Ishikawa (cell line): ENCODE measurements around the gene ADCY10.

Experiments
- CEBPB ChIP-seq: IDR thresholded peaks from 2 replicates; pipeline ENCODE4 v1.6.1; 2012
- CREB1 ChIP-seq: IDR thresholded peaks from 2 replicates; pipeline ENCODE4 v1.6.1; 2012; ENCODE audit warnings: low read depth
- EGR1 ChIP-seq: IDR thresholded peaks from 2 replicates; pipeline ENCODE4 v1.6.1; 2012
- EP300 ChIP-seq: IDR thresholded peaks from 2 replicates; pipeline ENCODE4 v1.6.1; 2012; ENCODE audit warnings: borderline replicate concordance
- FOXM1 ChIP-seq: IDR thresholded peaks from 2 replicates; pipeline ENCODE4 v1.6.1; 2012; ENCODE audit warnings: low read depth, borderline replicate concordance
- NFIC ChIP-seq: IDR thresholded peaks from 2 replicates; pipeline ENCODE4 v1.6.1; 2012
- RAD21 ChIP-seq: IDR thresholded peaks from 2 replicates; pipeline ENCODE4 v1.6.1; 2012; ENCODE audit warnings: low read depth
- TAF1 ChIP-seq: IDR thresholded peaks from 2 replicates; pipeline ENCODE4 v1.6.1; 2012; ENCODE audit warnings: low read depth, mild to moderate bottlenecking
- TCF12 ChIP-seq: IDR thresholded peaks from 2 replicates; pipeline ENCODE4 v1.6.1; 2012; ENCODE audit warnings: low read depth
- TEAD4 ChIP-seq: IDR thresholded peaks from 2 replicates; pipeline ENCODE4 v1.6.1; 2012
- YY1 ChIP-seq: IDR thresholded peaks from 2 replicates; pipeline ENCODE4 v1.6.1; 2012; ENCODE audit warnings: low read depth
- ZBTB7A ChIP-seq: IDR thresholded peaks from 2 replicates; pipeline ENCODE4 v1.6.1; 2012; ENCODE audit warnings: low read depth
- TF ChIP-seq, protein P1 (sequence below): IDR thresholded peaks from 2 replicates; pipeline ENCODE4 v1.6.1; 2012
- TF ChIP-seq, protein P2 (sequence below): IDR thresholded peaks from 2 replicates; pipeline ENCODE4 v1.6.1; 2012
- TF ChIP-seq, protein P3 (sequence below): IDR thresholded peaks from 2 replicates; pipeline ENCODE4 v1.6.1; 2012; ENCODE audit warnings: low read depth, mild to moderate bottlenecking

The ADCY10 gene

DNA sequence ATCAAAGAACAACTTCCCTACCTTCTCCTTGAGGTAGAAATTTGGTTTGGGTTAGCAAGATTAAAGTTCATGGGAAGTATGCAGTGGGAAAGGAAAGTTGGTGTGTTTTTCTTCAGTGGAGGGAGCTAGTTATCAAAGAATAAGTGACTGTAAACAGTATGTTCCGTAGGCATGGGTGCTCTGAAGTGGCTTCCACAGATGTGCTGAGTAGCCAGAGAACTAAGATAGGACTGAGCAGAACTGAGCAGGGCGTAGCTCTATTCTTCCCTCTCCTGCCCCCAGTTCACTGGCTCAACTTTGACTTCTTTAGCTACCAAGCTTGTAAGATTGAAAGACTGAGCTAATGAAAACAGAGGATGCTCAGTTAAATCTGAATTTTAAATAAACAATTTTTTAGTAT lies 3.4 kb downstream of the ADCY10 start:
- no peak for TF ChIP-seq CREB1
- TF ChIP-seq, protein P1, sequence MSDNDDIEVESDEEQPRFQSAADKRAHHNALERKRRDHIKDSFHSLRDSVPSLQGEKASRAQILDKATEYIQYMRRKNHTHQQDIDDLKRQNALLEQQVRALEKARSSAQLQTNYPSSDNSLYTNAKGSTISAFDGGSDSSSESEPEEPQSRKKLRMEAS = no peak

DNA sequence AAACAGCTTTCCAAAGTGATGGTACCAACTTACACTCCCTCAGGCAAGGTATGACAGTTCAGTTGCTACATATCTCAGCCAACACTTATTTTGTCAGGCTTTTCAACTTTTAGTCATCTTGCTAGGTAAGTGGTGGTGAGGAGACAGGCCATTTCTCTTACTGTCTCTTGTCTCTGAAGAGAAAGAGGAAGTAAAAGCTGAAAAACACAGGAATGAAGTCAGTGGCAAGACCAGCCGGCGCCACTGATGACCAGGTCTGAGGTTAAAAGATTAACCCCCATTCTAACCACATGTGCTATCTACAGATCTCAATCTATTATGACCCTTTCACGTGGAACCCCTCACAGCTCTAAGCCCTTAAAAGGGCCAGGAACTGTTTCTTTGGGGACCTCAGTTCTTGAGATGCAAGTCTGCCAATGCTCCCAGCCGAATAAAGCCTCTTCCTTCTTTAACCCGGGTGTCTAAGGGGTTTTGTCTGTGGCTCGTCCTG lies 4.2 kb downstream of the ADCY10 start:
- TF ChIP-seq TEAD4 (no peak), EP300 (no peak), NFIC (no peak), ZBTB7A (no peak), RAD21 (no peak), EGR1 (no peak), CREB1 (no peak), YY1 (no peak), CEBPB (no peak), TAF1 (no peak), FOXM1 (no peak), TCF12 (no peak)
- TF ChIP-seq, protein P2, sequence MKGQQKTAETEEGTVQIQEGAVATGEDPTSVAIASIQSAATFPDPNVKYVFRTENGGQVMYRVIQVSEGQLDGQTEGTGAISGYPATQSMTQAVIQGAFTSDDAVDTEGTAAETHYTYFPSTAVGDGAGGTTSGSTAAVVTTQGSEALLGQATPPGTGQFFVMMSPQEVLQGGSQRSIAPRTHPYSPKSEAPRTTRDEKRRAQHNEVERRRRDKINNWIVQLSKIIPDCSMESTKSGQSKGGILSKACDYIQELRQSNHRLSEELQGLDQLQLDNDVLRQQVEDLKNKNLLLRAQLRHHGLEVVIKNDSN = no peak
- TF ChIP-seq, protein P3, sequence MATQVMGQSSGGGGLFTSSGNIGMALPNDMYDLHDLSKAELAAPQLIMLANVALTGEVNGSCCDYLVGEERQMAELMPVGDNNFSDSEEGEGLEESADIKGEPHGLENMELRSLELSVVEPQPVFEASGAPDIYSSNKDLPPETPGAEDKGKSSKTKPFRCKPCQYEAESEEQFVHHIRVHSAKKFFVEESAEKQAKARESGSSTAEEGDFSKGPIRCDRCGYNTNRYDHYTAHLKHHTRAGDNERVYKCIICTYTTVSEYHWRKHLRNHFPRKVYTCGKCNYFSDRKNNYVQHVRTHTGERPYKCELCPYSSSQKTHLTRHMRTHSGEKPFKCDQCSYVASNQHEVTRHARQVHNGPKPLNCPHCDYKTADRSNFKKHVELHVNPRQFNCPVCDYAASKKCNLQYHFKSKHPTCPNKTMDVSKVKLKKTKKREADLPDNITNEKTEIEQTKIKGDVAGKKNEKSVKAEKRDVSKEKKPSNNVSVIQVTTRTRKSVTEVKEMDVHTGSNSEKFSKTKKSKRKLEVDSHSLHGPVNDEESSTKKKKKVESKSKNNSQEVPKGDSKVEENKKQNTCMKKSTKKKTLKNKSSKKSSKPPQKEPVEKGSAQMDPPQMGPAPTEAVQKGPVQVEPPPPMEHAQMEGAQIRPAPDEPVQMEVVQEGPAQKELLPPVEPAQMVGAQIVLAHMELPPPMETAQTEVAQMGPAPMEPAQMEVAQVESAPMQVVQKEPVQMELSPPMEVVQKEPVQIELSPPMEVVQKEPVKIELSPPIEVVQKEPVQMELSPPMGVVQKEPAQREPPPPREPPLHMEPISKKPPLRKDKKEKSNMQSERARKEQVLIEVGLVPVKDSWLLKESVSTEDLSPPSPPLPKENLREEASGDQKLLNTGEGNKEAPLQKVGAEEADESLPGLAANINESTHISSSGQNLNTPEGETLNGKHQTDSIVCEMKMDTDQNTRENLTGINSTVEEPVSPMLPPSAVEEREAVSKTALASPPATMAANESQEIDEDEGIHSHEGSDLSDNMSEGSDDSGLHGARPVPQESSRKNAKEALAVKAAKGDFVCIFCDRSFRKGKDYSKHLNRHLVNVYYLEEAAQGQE = no peak
- TF ChIP-seq, protein P1 = no peak

DNA sequence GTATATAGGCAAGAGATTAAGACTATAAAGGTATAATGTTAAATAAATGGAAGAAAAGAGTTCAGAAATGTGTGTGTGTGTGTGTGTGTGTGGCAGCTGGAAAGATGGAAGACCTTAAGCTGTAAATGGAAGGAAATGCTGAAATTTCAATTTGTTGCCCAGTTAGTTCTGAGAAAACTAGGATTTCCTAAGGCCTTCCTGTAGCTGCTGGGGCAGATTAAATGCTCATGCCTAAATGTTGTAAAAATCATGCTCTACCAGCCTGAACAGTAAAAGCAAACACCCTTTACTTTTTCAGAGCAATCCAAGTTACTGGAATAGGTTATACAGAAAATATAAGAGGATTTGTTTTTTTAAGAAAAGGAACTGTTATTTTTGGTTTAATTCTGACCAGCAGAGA lies 8.3 kb downstream of the ADCY10 start:
- TF ChIP-seq CEBPB = no peak
- TF ChIP-seq TAF1 = no peak
- TF ChIP-seq NFIC = no peak
- TF ChIP-seq, protein P2 = no peak
- TF ChIP-seq TCF12 = no peak
- TF ChIP-seq, protein P3 = no peak
- no peak for TF ChIP-seq FOXM1
- TF ChIP-seq EGR1 = no peak
- no peak for TF ChIP-seq YY1
- TF ChIP-seq CREB1 = no peak
- TF ChIP-seq, protein P1 = no peak
- no peak for TF ChIP-seq RAD21
- TF ChIP-seq ZBTB7A = no peak
- no peak for TF ChIP-seq TEAD4
- TF ChIP-seq EP300 = no peak

DNA sequence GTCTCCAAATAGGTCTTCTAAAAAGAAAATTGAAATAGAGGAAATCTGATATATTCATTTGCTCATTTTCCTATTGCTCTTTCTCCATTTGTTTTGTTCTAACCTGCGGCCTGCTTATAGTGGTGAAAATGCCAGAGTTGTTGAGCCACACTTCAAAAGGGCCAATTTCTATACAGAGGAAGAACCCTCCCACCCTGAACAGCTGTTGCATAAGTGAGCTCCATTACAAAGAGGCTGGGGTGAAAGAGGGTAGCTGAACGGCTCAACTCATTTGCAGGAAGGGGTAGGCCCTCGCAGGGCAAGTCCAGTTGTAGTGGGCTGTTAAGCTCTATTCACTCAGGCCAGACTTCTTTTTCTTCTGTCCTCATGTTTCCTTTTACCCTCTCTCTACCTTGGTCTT lies 8.8 kb downstream of the ADCY10 start:
- TF ChIP-seq EP300 (no peak), ZBTB7A (no peak), RAD21 (no peak), CREB1 (no peak), YY1 (no peak), TCF12 (no peak), EGR1 (no peak), TAF1 (no peak)
- TF ChIP-seq, protein P2 = no peak
- TF ChIP-seq, protein P3 = no peak
